ENCODE measurements around the gene CHRNB2.

- no peak; the same call in 1 of the 2 replicates for TF ChIP-seq CTCF (conservative IDR thresholded peaks at IDR 0.05; ENCODE audit: low read length)
- no peak for TF ChIP-seq EZH2phosphoT487 (IDR thresholded peaks at IDR 0.05; ENCODE audit: borderline replicate concordance)
Observed at GRCh38 chr1:154614247-154614646, 46.7 kb downstream of the CHRNB2 start.
